Measurements from ENCODE around the gene RIMBP2. TPM values are rescaled to one million over a fixed set of nuclear protein-coding genes. Genes with fewer than 3 reads are reported as not detected.

RIMBP2 gene
- polyA plus RNA-seq, 1 donor (not counting 4 experiments of a cell fraction or from before 2014, with no cell fraction given), result 0.16 TPM

GRCh38 chr12:130530429-130530828 lies 185.7 kb downstream of the RIMBP2 start:
- Histone ChIP-seq H3K4me3 (ENCODE audit: control insufficient read depth in 2 of 3, extremely low read depth in 1 of 3, insufficient read depth in 2 of 3, low read depth in 1 of 3, low read length in 3 of 3) (no peak overlapping the region), H3K27ac (ENCODE audit: control insufficient read depth, insufficient read depth, low read length) (no peak overlapping the region), H2AFZ (ENCODE audit: control insufficient read depth, low read length) (no peak overlapping the region), H3K36me3 (ENCODE audit: control insufficient read depth in 2 of 2, extremely low read depth in 1 of 2, insufficient read depth in 2 of 2, low read length in 2 of 2) (no peaks in the 10 kb centered on the region), H3K9ac (ENCODE audit: control insufficient read depth, extremely low read depth, insufficient read depth, low read length) (no peak overlapping the region), H3K4me1 (ENCODE audit: control insufficient read depth, extremely low read depth, insufficient read depth, low read length) (no peaks in the 10 kb centered on the region), H3K4me2 (ENCODE audit: control insufficient read depth, extremely low read depth, insufficient read depth, low read depth, low read length) (no peak overlapping the region), H4K20me1 (ENCODE audit: control insufficient read depth, extremely low read depth, insufficient read depth, low read length) (no peaks in the 10 kb centered on the region), H3K27me3 (ENCODE audit: control insufficient read depth, extremely low read depth, insufficient read depth, low read length) (no peaks in the 10 kb centered on the region), H3K9me3 (ENCODE audit: control insufficient read depth, low read depth, low read length) (peaks cover 2% of the 10 kb centered on the region), H3K79me2 (ENCODE audit: control insufficient read depth, insufficient read depth, low read length) (no peaks in the 10 kb centered on the region), H3K9me1 (ENCODE audit: control insufficient read depth, extremely low read depth, insufficient read depth, low read length) (no peaks in the 10 kb centered on the region)
- dilution Hi-C loops (cut with MboI; ENCODE audit: extremely low pct_ligation_motif_present, low sequenced_read_pairs), result no loop called here
- no peak for TF ChIP-seq EZH2 (IDR thresholded peaks at IDR 0.05; ENCODE audit: low read length)
- TF ChIP-seq CTCF (optimal IDR thresholded peaks at IDR 0.05 in 1 of 3, IDR thresholded peaks at IDR 0.05 in 1 of 3, conservative IDR thresholded peaks at IDR 0.05 in 1 of 3; ENCODE audit: extremely low read depth in 1 of 3, insufficient read depth in 2 of 3, low read length in 3 of 3), result no peak
- DNase-seq (ENCODE audit: low read depth, low spot score) (no peak), FAIRE-seq (no peak)

DNA sequence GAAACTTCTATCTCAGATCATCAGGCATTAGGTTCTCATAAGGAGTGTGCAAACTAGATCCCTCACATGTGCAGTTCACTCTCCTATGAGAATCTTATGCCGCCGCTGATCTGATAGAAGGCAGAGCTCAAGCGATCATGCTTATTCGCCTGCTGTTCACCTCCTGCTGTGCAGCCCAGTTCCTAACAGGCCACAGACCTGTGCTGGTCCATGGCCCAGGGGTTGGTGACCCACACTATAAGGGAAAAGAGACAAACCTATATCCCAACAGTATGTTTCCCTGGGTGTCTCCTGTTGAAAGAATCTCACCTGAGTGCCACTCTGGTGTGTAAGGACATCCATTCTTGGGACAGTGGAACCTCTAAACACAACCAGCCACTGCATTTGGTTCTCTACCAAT lies 186.3 kb downstream of the RIMBP2 start:
- no peaks in the 10 kb centered on the region for H3K79me2 ChIP-seq (ENCODE audit: control insufficient read depth, insufficient read depth, low read length)
- no peaks in the 10 kb centered on the region for H3K36me3 ChIP-seq (ENCODE audit: control insufficient read depth in 2 of 2, extremely low read depth in 1 of 2, insufficient read depth in 2 of 2, low read length in 2 of 2)
- DNase-seq (ENCODE audit: low read depth, low spot score) (no peak), FAIRE-seq (no peak)
- H3K9ac ChIP-seq (ENCODE audit: control insufficient read depth, extremely low read depth, insufficient read depth, low read length), result no peak overlapping the region
- peaks cover 3% of the 10 kb centered on the region for H3K9me3 ChIP-seq (ENCODE audit: control insufficient read depth, low read depth, low read length)
- H3K27ac ChIP-seq (ENCODE audit: control insufficient read depth, insufficient read depth, low read length), result no peak overlapping the region
- H3K27me3 ChIP-seq (ENCODE audit: control insufficient read depth, extremely low read depth, insufficient read depth, low read length), result no peaks in the 10 kb centered on the region
- H3K4me3 ChIP-seq (ENCODE audit: control insufficient read depth in 2 of 3, extremely low read depth in 1 of 3, insufficient read depth in 2 of 3, low read depth in 1 of 3, low read length in 3 of 3), result no peak overlapping the region
- H3K4me1 ChIP-seq (ENCODE audit: control insufficient read depth, extremely low read depth, insufficient read depth, low read length), result no peaks in the 10 kb centered on the region
- no peak overlapping the region for H2AFZ ChIP-seq (ENCODE audit: control insufficient read depth, low read length)
- no peaks in the 10 kb centered on the region for H4K20me1 ChIP-seq (ENCODE audit: control insufficient read depth, extremely low read depth, insufficient read depth, low read length)
- H3K9me1 ChIP-seq (ENCODE audit: control insufficient read depth, extremely low read depth, insufficient read depth, low read length), result no peaks in the 10 kb centered on the region
- dilution Hi-C loops (cut with MboI; ENCODE audit: extremely low pct_ligation_motif_present, low sequenced_read_pairs), result no loop called here
- TF ChIP-seq CTCF (optimal IDR thresholded peaks at IDR 0.05 in 1 of 3, IDR thresholded peaks at IDR 0.05 in 1 of 3, conservative IDR thresholded peaks at IDR 0.05 in 1 of 3; ENCODE audit: extremely low read depth in 1 of 3, insufficient read depth in 2 of 3, low read length in 3 of 3), result no peak
- no peak for TF ChIP-seq EZH2 (IDR thresholded peaks at IDR 0.05; ENCODE audit: low read length)
- H3K4me2 ChIP-seq (ENCODE audit: control insufficient read depth, extremely low read depth, insufficient read depth, low read depth, low read length), result no peak overlapping the region
